HG03521 (cell line): ENCODE results near the gene MYOD1.

ENCODE experiments used
- ATAC-seq: cut with Tn5 transposase; IDR thresholded peaks from one replicate; pipeline ENCODE4 v1.9.1; 2021; ENCODE audit warnings: mild to moderate bottlenecking, moderate library complexity; ENCODE audit not compliant: unreplicated experiment

Gene MYOD1

GRCh38 chr11:17719028-17719937 is at the start of gene MYOD1:
Gene MYOD1 (plus strand): TSS chr11:17719571. CDS start chr11:17719783, 212 bp downstream.
- ATAC-seq = no peak

- ATAC-seq = no peak
These were observed 46.9 kb upstream of the MYOD1 start for GRCh38 chr11:17672469-17672868.

GRCh38 chr11:17673951-17674350 is 45.4 kb upstream of the MYOD1 start:
- ATAC-seq = no peak

- no peak for ATAC-seq
These were observed 36.5 kb upstream of the MYOD1 start for GRCh38 chr11:17682848-17683247.

GRCh38 chr11:17683377-17684161 is 35.8 kb upstream of the MYOD1 start:
- no peak for ATAC-seq

GRCh38 chr11:17684550-17684949 is 34.8 kb upstream of the MYOD1 start:
- no peak for ATAC-seq

- no peak for ATAC-seq
These were observed 33.0 kb upstream of the MYOD1 start for GRCh38 chr11:17686231-17686980.

GRCh38 chr11:17687946-17688670 is 31.3 kb upstream of the MYOD1 start:
- no peak for ATAC-seq

- no peak for ATAC-seq
These were observed 27.8 kb upstream of the MYOD1 start for GRCh38 chr11:17691550-17691949.

- ATAC-seq = no peak
These were observed 27.4 kb upstream of the MYOD1 start for GRCh38 chr11:17691976-17692375.

- no peak for ATAC-seq
These were observed 26.4 kb upstream of the MYOD1 start for GRCh38 chr11:17692931-17693330.

- no peak for ATAC-seq
These were observed 25.8 kb upstream of the MYOD1 start for GRCh38 chr11:17693531-17693930.

- no peak for ATAC-seq
These were observed 24.8 kb upstream of the MYOD1 start for GRCh38 chr11:17694494-17695110.

GRCh38 chr11:17695454-17696441 is 23.6 kb upstream of the MYOD1 start:
- ATAC-seq = no peak

GRCh38 chr11:17696741-17697140 is 22.6 kb upstream of the MYOD1 start:
- no peak for ATAC-seq

GRCh38 chr11:17697175-17697949 is 22.0 kb upstream of the MYOD1 start:
- ATAC-seq = no peak

GRCh38 chr11:17699147-17700114 is 19.9 kb upstream of the MYOD1 start:
- ATAC-seq = no peak
